ENCODE results near the gene LYPD6B.

GRCh38 chr2:149185942-149186490 lies 147.5 kb downstream of the LYPD6B start:
- TF ChIP-seq POLR2AphosphoS5 (IDR thresholded peaks at IDR 0.05; ENCODE audit: borderline replicate concordance, low read depth, low read length), result no peak
- TF ChIP-seq EZH2 (IDR thresholded peaks at IDR 0.05), result no peak
